ENCODE results near the gene FBXW12.

The FBXW12 gene

GRCh38 chr3:48405343-48405881 is 33.4 kb downstream of the FBXW12 start:
- Histone ChIP-seq H3K4me3 (ENCODE audit: insufficient read depth, low read length, poor library complexity, severe bottlenecking) (no peak overlapping the region), H3K27ac (ENCODE audit: low read depth, low read length) (no peak overlapping the region), H3K4me2 (ENCODE audit: low read depth, low read length, poor library complexity, severe bottlenecking) (no peak overlapping the region), H2AFZ (ENCODE audit: low read depth, low read length, severe bottlenecking) (no peak overlapping the region), H3K9me2 (replicated peaks; ENCODE audit: insufficient read depth, low read length) (no peaks in the 10 kb centered on the region), H3K27me3 (ENCODE audit: low read length) (no peaks in the 10 kb centered on the region), H3K36me3 (ENCODE audit: low read length) (no peaks in the 10 kb centered on the region), H3K9ac (ENCODE audit: low read length) (no peak overlapping the region), H3F3A (ENCODE audit: insufficient read depth) (no peaks in the 10 kb centered on the region), H4K20me1 (ENCODE audit: low read depth, low read length) (no peaks in the 10 kb centered on the region), H3K79me2 (ENCODE audit: insufficient read depth, low read length) (no peaks in the 10 kb centered on the region), H3K9me3 (ENCODE audit: insufficient read depth, low read length) (no peaks in the 10 kb centered on the region)
- TF ChIP-seq EZH2phosphoT487 (conservative IDR thresholded peaks at IDR 0.05; ENCODE audit: low read length), result no peak
- TF ChIP-seq CTCF (IDR thresholded peaks at IDR 0.05; ENCODE audit: insufficient read depth, low read length, poor library complexity, severe bottlenecking), result no peak

GRCh38 chr3:48405971-48406370 is 34.0 kb downstream of the FBXW12 start:
- no peaks in the 10 kb centered on the region for H3K9me3 ChIP-seq (ENCODE audit: insufficient read depth, low read length)
- no peaks in the 10 kb centered on the region for H3K36me3 ChIP-seq (ENCODE audit: low read length)
- H3K9ac ChIP-seq (ENCODE audit: low read length), result no peak overlapping the region
- H3K27me3 ChIP-seq (ENCODE audit: low read length), result no peaks in the 10 kb centered on the region
- H3K27ac ChIP-seq (ENCODE audit: low read depth, low read length), result no peak overlapping the region
- H2AFZ ChIP-seq (ENCODE audit: low read depth, low read length, severe bottlenecking), result no peak overlapping the region
- no peaks in the 10 kb centered on the region for H3K9me2 ChIP-seq (replicated peaks; ENCODE audit: insufficient read depth, low read length)
- no peaks in the 10 kb centered on the region for H3K79me2 ChIP-seq (ENCODE audit: insufficient read depth, low read length)
- no peak overlapping the region for H3K4me2 ChIP-seq (ENCODE audit: low read depth, low read length, poor library complexity, severe bottlenecking)
- H3K4me3 ChIP-seq (ENCODE audit: insufficient read depth, low read length, poor library complexity, severe bottlenecking), result no peak overlapping the region
- no peaks in the 10 kb centered on the region for H3F3A ChIP-seq (ENCODE audit: insufficient read depth)
- H4K20me1 ChIP-seq (ENCODE audit: low read depth, low read length), result no peaks in the 10 kb centered on the region
- TF ChIP-seq CTCF (IDR thresholded peaks at IDR 0.05; ENCODE audit: insufficient read depth, low read length, poor library complexity, severe bottlenecking), result no peak
- TF ChIP-seq EZH2phosphoT487 (conservative IDR thresholded peaks at IDR 0.05; ENCODE audit: low read length), result no peak

GRCh38 chr3:48406443-48407431 is 34.7 kb downstream of the FBXW12 start:
- Histone ChIP-seq H3K4me2 (ENCODE audit: low read depth, low read length, poor library complexity, severe bottlenecking) (no peak overlapping the region), H3K79me2 (ENCODE audit: insufficient read depth, low read length) (no peaks in the 10 kb centered on the region), H3K27ac (ENCODE audit: low read depth, low read length) (no peak overlapping the region), H3K27me3 (ENCODE audit: low read length) (no peaks in the 10 kb centered on the region), H4K20me1 (ENCODE audit: low read depth, low read length) (no peaks in the 10 kb centered on the region), H3F3A (ENCODE audit: insufficient read depth) (no peaks in the 10 kb centered on the region), H3K9me3 (ENCODE audit: insufficient read depth, low read length) (no peaks in the 10 kb centered on the region), H3K9ac (ENCODE audit: low read length) (no peak overlapping the region), H3K36me3 (ENCODE audit: low read length) (no peaks in the 10 kb centered on the region), H3K9me2 (replicated peaks; ENCODE audit: insufficient read depth, low read length) (no peaks in the 10 kb centered on the region), H2AFZ (ENCODE audit: low read depth, low read length, severe bottlenecking) (no peak overlapping the region), H3K4me3 (ENCODE audit: insufficient read depth, low read length, poor library complexity, severe bottlenecking) (no peak overlapping the region)
- TF ChIP-seq CTCF (IDR thresholded peaks at IDR 0.05; ENCODE audit: insufficient read depth, low read length, poor library complexity, severe bottlenecking) (no peak), EZH2phosphoT487 (conservative IDR thresholded peaks at IDR 0.05; ENCODE audit: low read length) (no peak)

Data from SU-DHL-6 (cell line).